AG10803 (cell line): ENCODE results near the gene ITGA11.

Experiments used
- DNase-seq: peaks from one replicate; pipeline ENCODE4 v3.0.0; 2010; ENCODE audit warnings: low read depth
- H3K4me3 ChIP-seq: 2 replicates; pipeline ENCODE4 v1.5.1; 2011; ENCODE audit warnings: mild to moderate bottlenecking, low read length, control low read depth
- CTCF ChIP-seq: conservative IDR thresholded peaks from 2 replicates; pipeline ENCODE4 v1.5.1; 2011; ENCODE audit warnings: mild to moderate bottlenecking, low read length, control low read depth, inconsistent platforms

Gene ITGA11

GRCh38 chr15:68310178-68310803 is 121.7 kb downstream of the ITGA11 start:
- TF ChIP-seq CTCF = no peak
- no peak for DNase-seq
- no peak overlapping the region for H3K4me3 ChIP-seq

- TF ChIP-seq CTCF = no peak
- DNase-seq = no peak
- no peak overlapping the region for H3K4me3 ChIP-seq
Measured at GRCh38 chr15:68309024-68309423, 122.9 kb downstream of the ITGA11 start.

GRCh38 chr15:68307131-68307928 is 124.6 kb downstream of the ITGA11 start:
- DNase-seq = no peak
- H3K4me3 ChIP-seq = no peak overlapping the region
- no peak for TF ChIP-seq CTCF

- H3K4me3 ChIP-seq = no peak overlapping the region
- no peak for DNase-seq
- no peak for TF ChIP-seq CTCF
Measured at GRCh38 chr15:68305420-68305871, 126.5 kb downstream of the ITGA11 start.

GRCh38 chr15:68304589-68305337 is 127.2 kb downstream of the ITGA11 start:
- no peak for TF ChIP-seq CTCF
- H3K4me3 ChIP-seq = no peak overlapping the region
- no peak for DNase-seq

GRCh38 chr15:68303560-68304436 is 128.2 kb downstream of the ITGA11 start:
- no peak for TF ChIP-seq CTCF
- no peak for DNase-seq
- H3K4me3 ChIP-seq = no peak overlapping the region
